Jurkat, Clone E6-1 (cell line): ENCODE measurements around the gene NR2E1.

Source experiments
- DNase-seq: peaks from one replicate; pipeline ENCODE4 v3.0.0-alpha.2; 2011; ENCODE audit warnings: low read depth, low spot score
- H3K4me3 ChIP-seq: 2 replicates; pipeline ENCODE4 v1.5.1; 2011; ENCODE audit warnings: mild to moderate bottlenecking, low read length, control low read depth, moderate library complexity

Gene NR2E1

DNA sequence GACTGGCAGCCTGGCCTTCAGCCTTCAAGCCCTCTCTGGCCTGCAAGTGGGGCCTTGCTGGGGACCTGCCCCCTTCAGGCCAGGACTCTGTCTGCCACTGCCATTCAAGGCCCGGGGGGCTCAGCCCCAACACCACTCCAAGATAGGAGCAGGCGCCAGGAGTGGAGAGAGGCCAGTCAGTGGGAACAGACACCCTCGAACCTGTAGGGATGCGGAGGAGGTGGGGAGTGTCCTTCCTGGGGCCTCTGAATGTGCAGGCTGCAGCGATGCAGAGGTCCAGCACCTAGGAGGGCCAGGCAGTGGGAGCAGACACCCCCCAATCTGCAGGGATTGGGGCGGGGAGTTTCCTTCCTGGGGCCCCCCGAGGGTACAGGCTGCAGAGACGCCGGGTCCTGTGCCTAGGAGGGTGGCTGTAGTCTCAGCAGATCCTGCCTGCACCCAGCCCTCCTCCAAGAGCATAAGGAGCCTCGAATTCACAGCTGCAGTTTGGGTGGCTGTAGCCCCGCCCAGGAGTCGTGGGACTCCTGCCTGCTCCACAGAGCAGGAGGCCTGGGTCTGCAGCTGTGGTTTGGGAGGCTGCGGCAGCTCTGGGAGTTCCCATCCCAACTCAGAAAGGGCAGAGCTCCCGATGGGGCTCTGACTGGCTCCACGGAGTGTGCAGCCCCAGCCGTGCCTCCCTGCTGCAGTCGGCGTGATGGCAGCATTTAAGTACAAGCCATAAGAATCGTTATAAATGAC lies 33.1 kb downstream of the NR2E1 start:
- DNase-seq = no peak

DNA sequence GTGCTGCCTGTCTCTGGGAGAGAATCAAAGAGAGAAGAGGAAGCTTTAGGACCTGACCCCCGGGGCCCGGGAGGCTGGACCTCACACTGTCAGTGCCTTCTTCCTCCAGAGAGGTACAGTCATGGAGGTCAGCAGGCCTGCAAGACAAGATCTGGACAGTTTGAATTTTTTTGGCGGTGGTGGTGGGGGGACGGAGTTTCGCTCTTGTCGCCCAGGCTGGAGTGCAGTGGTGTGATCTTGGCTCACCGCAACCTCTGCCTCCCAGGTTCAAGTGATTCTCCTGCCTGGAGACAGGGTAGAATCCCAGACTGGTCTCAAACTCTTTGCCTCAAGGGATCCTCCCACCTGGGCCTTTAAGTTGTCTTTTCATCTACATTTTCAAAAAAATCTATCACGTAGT lies 34.4 kb downstream of the NR2E1 start:
- no peak for DNase-seq
- no peak overlapping the region for H3K4me3 ChIP-seq

More for the DNA sequence above, 33.1 kb downstream of the NR2E1 start:
- H3K4me3 ChIP-seq = no peak overlapping the region

DNA sequence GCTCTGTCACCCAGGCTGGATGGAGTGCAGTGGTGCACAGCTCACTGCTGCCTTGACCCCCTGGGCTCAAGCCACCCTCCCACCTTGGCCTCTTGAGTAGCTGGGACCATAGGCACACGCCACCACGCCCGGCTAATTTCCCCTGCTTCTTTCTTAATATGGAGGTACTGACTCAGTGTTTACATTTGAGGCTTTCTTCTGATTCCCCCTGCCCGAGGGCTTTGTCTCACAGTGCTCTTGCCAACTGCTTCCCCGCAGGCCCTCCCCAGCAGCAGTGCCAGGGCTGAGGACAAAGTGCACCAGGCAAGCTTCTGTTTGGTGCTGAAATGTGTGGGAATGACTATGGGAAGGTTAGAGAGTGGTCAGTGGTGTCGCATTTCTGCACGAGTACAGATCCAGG lies 34.8 kb downstream of the NR2E1 start:
- DNase-seq = no peak
- H3K4me3 ChIP-seq = no peak overlapping the region

DNA sequence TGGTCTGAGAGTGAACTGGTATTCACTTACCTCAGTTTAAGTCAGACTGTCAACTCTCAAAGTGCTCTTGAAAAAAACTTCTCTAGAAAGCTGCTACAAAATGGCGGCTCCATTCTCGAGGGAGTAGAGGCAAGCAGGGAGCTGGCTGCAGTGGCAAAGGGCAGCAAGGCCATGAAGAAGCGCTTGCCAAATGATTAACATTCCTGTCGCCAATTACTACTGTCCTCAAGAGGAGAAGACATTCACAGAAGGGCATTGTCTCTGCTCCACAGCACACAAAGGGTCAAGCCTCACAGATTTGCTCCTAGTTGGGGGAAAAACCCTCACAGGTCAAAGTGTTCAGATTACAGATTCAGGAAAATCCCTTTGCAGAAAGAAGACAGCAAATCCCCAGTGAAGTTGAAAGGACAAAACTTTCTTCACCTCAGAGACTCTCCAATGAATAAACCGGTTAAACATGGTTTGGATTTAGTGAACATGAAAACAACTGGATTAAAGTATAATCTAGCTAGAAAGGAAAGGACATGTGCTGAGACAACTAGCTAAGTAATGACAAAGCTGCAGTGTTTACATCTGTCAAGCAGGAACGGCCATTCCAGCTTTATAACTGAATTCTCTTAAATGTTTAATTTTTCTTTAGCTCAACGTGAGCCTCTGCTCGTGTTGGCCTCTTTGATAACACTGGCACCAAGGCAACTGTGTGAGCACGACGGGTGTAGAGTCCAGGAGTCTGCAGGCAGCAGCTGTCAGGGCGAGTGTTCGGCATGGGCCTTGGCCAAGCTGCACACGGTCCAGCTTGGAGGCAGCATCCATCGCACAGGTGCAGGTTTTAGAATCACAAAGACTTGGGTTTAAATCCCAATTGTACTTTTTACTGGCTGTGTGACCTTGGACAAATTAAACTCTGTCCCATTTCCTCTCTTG lies 37.6 kb downstream of the NR2E1 start:
- no peak overlapping the region for H3K4me3 ChIP-seq
- no peak for DNase-seq

DNA sequence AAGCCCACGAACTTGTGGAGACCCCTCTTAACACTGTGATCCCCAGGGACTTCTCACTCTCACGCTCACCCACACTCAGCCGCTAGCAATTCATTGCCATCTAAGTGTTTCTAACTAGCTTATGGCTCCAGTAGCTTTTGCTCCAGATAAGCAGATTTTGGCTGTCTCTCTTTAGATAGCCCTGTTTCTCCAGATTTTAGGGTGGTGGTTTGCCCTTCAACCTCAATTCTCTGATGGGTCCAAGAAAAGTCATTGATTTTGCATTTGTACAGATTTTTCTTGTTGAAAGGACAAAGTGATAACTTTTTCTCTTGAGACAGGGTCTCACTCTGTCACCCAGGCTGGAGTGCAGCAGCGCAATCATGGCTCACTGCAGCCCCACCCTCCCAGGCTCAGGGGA lies 41.2 kb downstream of the NR2E1 start:
- no peak overlapping the region for H3K4me3 ChIP-seq

DNA sequence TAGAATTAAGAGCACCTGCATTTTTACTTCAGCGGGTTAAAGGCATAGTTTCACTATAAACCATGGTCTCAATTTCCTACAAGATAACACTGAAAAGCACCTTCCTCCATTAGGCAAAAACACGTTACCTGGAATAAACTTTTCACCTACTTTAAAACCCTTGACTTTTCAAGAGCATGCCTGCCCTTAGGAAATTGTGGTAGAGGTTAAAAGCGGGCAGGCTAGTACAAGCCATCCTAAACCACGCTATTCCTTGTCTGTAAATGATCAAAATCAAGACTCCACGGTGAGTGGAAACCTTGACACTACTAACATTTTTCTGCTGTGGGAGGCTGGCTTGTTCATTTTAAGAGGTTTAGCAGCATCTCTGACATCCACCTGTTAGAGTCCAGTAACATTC lies 43.9 kb downstream of the NR2E1 start:
- no peak overlapping the region for H3K4me3 ChIP-seq
- DNase-seq = no peak

More for the DNA sequence above, 41.2 kb downstream of the NR2E1 start:
- no peak for DNase-seq

DNA sequence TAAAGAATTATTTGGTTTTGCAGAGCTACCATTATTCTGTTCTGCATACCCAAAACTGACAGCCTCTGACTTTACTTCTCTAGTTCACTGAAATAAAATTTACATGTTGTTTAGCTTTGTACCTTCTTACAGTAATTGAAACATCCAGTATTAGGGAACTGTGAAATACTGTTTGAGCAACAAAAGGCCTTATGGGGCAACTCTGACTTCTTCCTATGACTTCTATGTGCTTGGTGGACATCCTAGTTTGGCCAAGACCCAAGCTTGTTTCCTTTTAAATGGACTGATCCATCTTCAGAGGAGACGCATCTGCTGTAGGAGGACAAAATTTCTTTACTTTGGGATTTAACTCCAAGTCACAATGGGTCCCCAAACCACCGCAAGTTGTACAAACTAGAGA lies 44.7 kb downstream of the NR2E1 start:
- DNase-seq = no peak
- H3K4me3 ChIP-seq = no peak overlapping the region

DNA sequence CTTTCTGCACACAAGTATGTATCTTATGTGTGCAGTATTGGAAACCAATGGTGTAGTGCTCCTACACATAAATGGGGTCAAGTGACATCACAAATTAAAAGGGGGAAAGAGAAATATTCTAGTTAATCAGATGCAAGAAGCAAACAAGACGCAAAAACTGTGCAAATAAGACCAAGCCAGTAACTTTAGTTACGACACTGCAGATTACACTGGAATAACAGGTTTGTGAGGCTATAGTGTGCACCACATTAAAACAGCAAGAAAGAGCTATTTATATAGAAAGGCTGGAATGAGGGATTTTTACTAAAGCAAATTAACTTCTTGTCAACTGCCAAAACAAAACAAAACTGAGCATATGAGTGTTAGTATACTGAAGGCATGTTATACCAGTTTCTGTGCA lies 45.8 kb downstream of the NR2E1 start:
- DNase-seq = no peak
- H3K4me3 ChIP-seq = no peak overlapping the region

DNA sequence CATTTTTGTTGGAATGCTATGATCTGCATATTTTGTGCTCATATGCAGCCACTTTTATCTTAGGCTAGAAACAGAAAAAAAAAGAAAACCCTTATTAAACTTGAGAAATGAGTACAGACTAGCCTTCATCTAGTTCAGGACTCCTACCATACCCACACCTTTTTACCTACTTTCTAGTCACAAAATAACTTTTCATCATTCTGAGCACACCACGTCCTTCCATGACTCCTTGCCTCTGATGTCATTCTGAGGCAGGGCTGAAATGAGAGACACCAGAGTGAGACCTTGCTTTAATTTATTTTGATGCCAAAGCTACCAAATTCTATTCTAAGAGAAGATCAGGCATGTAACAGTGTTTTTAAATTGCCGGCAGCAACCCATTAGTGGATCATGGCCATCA lies 56.2 kb downstream of the NR2E1 start:
- H3K4me3 ChIP-seq = no peak overlapping the region
- DNase-seq = no peak

DNA sequence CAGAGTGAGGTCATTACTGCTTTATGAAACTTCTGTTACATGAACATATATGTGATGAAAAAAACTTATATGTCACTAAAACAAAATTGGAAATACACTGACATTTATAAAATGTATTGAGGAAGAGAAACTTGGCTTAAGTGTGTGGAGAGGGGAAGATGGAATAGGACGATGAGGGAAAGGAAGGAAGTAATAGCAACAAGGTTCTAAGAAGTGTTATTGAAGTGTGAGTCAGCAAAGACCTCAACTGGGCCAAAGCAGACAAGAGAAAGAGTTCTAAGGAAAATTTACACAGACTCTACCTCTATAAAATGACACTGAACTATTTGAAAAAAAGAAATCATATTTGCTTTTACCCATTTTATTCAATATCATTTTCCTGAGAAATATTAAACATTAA lies 56.7 kb downstream of the NR2E1 start:
- H3K4me3 ChIP-seq = no peak overlapping the region
- no peak for DNase-seq

DNA sequence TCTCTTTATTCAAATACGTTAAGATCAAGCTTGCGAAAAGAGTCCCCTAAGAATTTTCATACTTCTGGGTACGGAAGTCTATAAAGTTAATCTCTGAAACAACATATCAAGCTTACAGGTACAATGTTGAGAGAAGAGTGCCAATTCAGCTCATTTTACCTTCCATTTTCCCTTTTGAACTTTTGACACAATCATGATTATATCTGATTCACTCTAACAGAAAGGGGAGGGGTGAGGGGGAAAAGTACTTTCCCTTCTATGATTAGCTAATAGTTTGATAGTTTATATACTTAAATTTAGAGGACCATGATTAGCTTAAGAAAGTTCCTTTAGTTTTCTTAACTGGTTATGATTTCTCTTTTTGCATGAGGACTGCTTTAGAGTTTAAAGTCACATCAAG lies 61.5 kb downstream of the NR2E1 start:
- no peak for DNase-seq
- no peak overlapping the region for H3K4me3 ChIP-seq

DNA sequence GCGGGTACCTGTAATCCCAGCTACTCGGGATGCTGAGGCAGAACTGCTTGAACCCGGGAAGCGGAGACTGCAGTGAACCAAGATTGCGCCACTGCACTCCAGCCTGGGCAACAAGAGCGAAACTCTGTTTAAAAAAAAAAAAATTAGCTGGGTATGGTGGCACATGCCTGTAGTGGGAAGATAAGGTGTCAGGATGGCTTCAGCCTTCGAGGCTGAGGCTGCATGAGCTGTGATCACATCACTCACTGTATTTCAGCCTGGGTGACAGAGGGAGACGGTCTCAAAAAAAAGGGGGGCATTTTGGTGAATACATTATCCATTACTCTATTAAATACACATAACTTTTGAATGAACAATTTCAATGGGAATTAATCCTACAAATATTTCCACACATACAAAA lies 62.6 kb downstream of the NR2E1 start:
- H3K4me3 ChIP-seq = no peak overlapping the region
- no peak for DNase-seq

DNA sequence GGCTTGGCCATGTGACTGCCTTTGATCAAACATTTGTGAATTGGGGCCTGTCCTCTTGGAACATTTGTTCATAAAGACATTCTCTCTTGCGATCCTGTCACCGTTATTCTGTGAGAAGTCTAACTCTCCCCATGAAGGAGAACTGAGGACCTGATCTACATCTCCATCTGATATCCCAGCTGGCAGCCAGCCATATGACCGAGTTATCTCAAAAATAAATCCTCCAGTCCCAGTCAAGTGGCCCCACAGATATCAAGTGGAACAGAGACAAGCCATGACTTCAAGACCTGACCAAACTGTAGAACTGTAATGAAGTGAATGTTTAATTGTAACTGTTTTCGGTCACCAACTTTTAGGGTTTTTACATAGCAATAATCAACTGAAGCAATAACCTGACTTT lies 69.3 kb downstream of the NR2E1 start:
- DNase-seq = no peak
- no peak overlapping the region for H3K4me3 ChIP-seq

DNA sequence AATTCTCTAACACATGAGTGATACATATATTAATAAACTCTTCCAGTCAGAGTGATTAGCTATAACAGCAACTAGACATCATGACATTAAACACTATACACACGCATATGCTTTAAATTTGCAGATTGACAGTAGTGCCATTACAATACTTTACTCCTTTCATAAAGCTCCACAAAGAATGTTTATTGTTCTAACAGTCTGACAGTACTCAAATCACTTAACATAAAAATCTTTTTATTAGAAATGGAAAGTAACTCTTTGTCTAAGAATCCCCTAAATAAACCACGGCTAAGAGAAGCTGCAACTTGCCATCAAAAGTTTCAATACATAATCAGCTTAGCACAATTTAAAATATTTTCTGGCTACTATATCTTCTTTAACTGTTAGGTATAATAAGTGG lies 71.0 kb downstream of the NR2E1 start:
- H3K4me3 ChIP-seq = no peak overlapping the region
- DNase-seq = no peak

DNA sequence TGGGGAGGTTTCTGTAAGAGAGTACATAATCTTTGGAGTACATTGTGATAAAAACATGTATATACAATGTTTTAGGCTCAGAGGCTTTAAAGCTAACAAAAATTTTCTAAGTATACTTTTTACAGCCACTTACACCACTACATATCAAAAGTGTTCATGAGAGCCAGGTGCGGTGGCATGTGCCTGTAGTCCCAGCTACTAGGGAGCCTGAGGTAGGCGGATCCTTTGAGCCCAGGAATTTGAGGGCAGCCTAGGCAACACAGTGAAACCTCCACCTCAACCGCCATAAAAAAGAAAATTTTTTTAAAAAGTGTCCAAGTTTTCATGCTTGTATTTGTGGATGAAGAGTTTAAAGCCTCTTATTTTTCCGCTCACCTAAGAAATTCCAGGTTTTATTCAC lies 72.5 kb downstream of the NR2E1 start:
- no peak for DNase-seq
- no peak overlapping the region for H3K4me3 ChIP-seq
